Measurements from ENCODE around the gene ZNF423.

Gene ZNF423

GRCh38 chr16:49653173-49653570, 202.7 kb downstream of the ZNF423 start:
- no peak for DNase-seq
- H3K4me1 Mint-ChIP-seq = peaks cover 51% of the 10 kb centered on the region
- TF ChIP-seq CTCF (IDR thresholded peaks at IDR 0.05) = no peak
- H3K4me3 Mint-ChIP-seq = no peak overlapping the region
- H3K9me3 Mint-ChIP-seq = peaks cover 18% of the 10 kb centered on the region
- no peak overlapping the region for H3K27ac Mint-ChIP-seq
- peaks cover 4% of the 10 kb centered on the region for H3K27me3 Mint-ChIP-seq (ENCODE audit: low read depth, poor library complexity)
- H3K36me3 Mint-ChIP-seq (ENCODE audit: low read depth) = peaks cover 19% of the 10 kb centered on the region

- H3K36me3 Mint-ChIP-seq (ENCODE audit: low read depth) = peaks cover 24% of the 10 kb centered on the region
- no peak for TF ChIP-seq CTCF (IDR thresholded peaks at IDR 0.05)
- DNase-seq = no peak
- peaks cover 45% of the 10 kb centered on the region for H3K4me1 Mint-ChIP-seq
- peaks cover 23% of the 10 kb centered on the region for H3K9me3 Mint-ChIP-seq
- H3K27me3 Mint-ChIP-seq (ENCODE audit: low read depth, poor library complexity) = peaks cover 4% of the 10 kb centered on the region
- no peak overlapping the region for H3K4me3 Mint-ChIP-seq
- peak overlapping the region; percentile 90 for H3K27ac Mint-ChIP-seq
These were observed 203.3 kb downstream of the ZNF423 start for GRCh38 chr16:49652456-49653172.

GRCh38 chr16:49651996-49652395, 203.9 kb downstream of the ZNF423 start:
- no peak for TF ChIP-seq CTCF (IDR thresholded peaks at IDR 0.05)
- Mint-ChIP-seq H3K4me1 (peaks cover 43% of the 10 kb centered on the region), H3K27me3 (ENCODE audit: low read depth, poor library complexity) (peaks cover 4% of the 10 kb centered on the region), H3K27ac (no peak overlapping the region), H3K4me3 (no peak overlapping the region), H3K36me3 (ENCODE audit: low read depth) (peaks cover 30% of the 10 kb centered on the region), H3K9me3 (peaks cover 29% of the 10 kb centered on the region)
- DNase-seq = no peak

- no peak overlapping the region for H3K27ac Mint-ChIP-seq
- H3K36me3 Mint-ChIP-seq (ENCODE audit: low read depth) = peaks cover 34% of the 10 kb centered on the region
- peaks cover 43% of the 10 kb centered on the region for H3K4me1 Mint-ChIP-seq
- H3K4me3 Mint-ChIP-seq = no peak overlapping the region
- no peak for TF ChIP-seq CTCF (IDR thresholded peaks at IDR 0.05)
- peaks cover 36% of the 10 kb centered on the region for H3K9me3 Mint-ChIP-seq
- peaks cover 4% of the 10 kb centered on the region for H3K27me3 Mint-ChIP-seq (ENCODE audit: low read depth, poor library complexity)
- DNase-seq = no peak
These were observed 204.7 kb downstream of the ZNF423 start for GRCh38 chr16:49651226-49651625.

GRCh38 chr16:49650603-49651002, 205.3 kb downstream of the ZNF423 start:
- no peak overlapping the region for H3K27ac Mint-ChIP-seq

More at GRCh38 chr16:49650603-49651002, 205.3 kb downstream of the ZNF423 start:
- H3K4me3 Mint-ChIP-seq = no peak overlapping the region
- TF ChIP-seq CTCF (IDR thresholded peaks at IDR 0.05) = no peak
- peaks cover 39% of the 10 kb centered on the region for H3K4me1 Mint-ChIP-seq
- H3K9me3 Mint-ChIP-seq = peaks cover 41% of the 10 kb centered on the region
- peaks cover 40% of the 10 kb centered on the region for H3K36me3 Mint-ChIP-seq (ENCODE audit: low read depth)
- H3K27me3 Mint-ChIP-seq (ENCODE audit: low read depth, poor library complexity) = peaks cover 7% of the 10 kb centered on the region
- DNase-seq = no peak

All from nephron progenitor cell (in vitro differentiated cells).